ENCODE results near the gene RBM18.

- no peak for TF ChIP-seq CTCF (IDR thresholded peaks at IDR 0.05; ENCODE audit: insufficient read depth, low read length, poor library complexity, severe bottlenecking)
- TF ChIP-seq EZH2phosphoT487 (conservative IDR thresholded peaks at IDR 0.05; ENCODE audit: low read length) = no peak
Observed at GRCh38 chr9:122263699-122264349, 816 bp downstream of the RBM18 start.

All from SU-DHL-6 (cell line).